GM12891 (cell line): Measurements from ENCODE around the gene SOAT1. TPM values are rescaled to one million over a fixed set of nuclear protein-coding genes. Genes with fewer than 3 reads are reported as not detected.
"Not testable (repeated sequence)": the region's sequence is repeated elsewhere in the genome, so short reads cannot be mapped to it uniquely, and the experiment has no call there.

Experiments
- DNase-seq: peaks from one replicate; pipeline ENCODE4 v3.0.0; 2011; ENCODE audit warnings: low spot score; ENCODE audit not compliant: insufficient read length
- FAIRE-seq: peaks from 2 replicates; lab custom pipeline; 2011; peaks lifted over from hg19 to GRCh38; lab: Jason Lieb, UNC
- PAX5 ChIP-seq: IDR thresholded peaks from 2 replicates; pipeline ENCODE4 v1.6.1; 2011; ENCODE audit warnings: low read length, moderate library complexity, mild to moderate bottlenecking; ENCODE audit not compliant: insufficient read depth, severe bottlenecking
- POLR2A ChIP-seq: IDR thresholded peaks from 2 replicates; pipeline ENCODE4 v1.6.1; 2011; ENCODE audit warnings: low read depth, low read length, control low read depth
- POLR2AphosphoS5 ChIP-seq: IDR thresholded peaks from 2 replicates; pipeline ENCODE4 v1.6.1; 2011; ENCODE audit warnings: low read depth, low read length, control low read depth
- POU2F2 ChIP-seq: IDR thresholded peaks from 2 replicates; pipeline ENCODE4 v1.6.1; 2011; ENCODE audit warnings: low read depth, mild to moderate bottlenecking, control low read depth, low read length, moderate library complexity
- SPI1 ChIP-seq: IDR thresholded peaks from 2 replicates; pipeline ENCODE4 v1.6.1; 2011; ENCODE audit warnings: low read depth, low read length, control low read depth
- TAF1 ChIP-seq: IDR thresholded peaks from 2 replicates; pipeline ENCODE4 v1.6.1; 2011; ENCODE audit warnings: low read depth, low read length, control low read depth
- polyA plus RNA-seq: library from polyadenylated mRNA; unstranded; fragments of >200 nt; gene quantifications from one replicate; pipeline ENCODE4 v1.2.1, GENCODE V29; 2012; ENCODE audit warnings: low read depth, missing spikeins, inconsistent platforms; ENCODE audit not compliant: missing spikeins

Gene SOAT1
- polyA plus RNA-seq: 7.6 TPM

DNA sequence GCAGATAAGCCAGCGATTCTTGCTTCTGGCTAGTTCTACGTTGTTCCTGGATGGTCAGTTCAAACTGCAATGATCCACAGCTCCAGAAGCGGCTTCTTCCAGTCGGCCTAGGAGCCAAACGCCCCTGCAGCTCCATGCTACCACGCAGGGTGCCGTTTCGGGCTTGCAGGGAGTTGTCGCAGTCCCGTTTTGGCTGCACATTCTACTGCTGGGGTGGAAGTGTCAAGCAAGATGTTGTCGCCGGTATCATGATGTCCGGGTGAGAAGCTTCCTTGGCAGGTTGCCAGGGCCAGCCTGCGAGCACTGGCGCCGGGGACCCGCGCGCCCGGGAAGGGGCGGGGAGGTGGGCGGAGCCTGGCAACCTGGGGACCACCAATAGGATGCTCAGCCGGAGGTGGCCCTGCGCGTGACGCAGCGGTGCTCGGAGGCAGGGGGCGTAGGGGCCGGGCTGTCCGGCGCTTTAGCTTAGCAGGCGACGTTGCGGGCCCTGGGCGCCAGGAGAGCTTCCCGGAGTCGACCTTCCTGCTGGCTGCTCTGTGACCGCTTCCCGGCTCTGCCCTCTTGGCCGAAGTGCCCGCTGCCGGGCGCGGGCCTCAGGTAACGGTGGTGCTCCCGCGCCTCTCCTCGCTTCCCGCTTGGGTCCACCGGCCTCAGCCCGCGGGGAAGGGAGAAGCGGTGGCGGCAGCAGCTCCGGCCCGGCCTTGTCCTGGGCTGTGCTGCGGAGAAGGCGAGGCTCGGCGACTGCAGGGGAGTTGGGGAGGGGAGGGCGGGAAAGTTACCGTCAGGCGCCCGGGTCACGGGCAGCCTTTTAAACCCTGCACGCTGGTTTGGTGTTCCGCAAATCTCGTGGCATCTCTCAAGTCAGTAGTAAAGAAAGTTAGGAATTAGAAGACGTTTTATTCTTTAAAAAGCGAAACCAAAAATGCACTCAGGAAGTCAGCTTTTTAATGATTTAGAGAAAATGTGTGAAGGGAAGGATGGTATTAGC lies at the start of gene SOAT1:
Gene SOAT1 (plus strand): TSS at position 458 of the 988 bp plus-strand sequence. CDS start 8,888 bp downstream, outside the sequence.
- TF ChIP-seq POLR2A (0 out of 2 replicates have a peak, but pooled peaks have one; percentile 53), POU2F2 (no peak), TAF1 (no peak), SPI1 (no peak), POLR2AphosphoS5 (peak; percentile 28; the same call in 1 of the 2 replicates)
- FAIRE-seq (peak; percentile 77), DNase-seq (peak; percentile 87)

DNA sequence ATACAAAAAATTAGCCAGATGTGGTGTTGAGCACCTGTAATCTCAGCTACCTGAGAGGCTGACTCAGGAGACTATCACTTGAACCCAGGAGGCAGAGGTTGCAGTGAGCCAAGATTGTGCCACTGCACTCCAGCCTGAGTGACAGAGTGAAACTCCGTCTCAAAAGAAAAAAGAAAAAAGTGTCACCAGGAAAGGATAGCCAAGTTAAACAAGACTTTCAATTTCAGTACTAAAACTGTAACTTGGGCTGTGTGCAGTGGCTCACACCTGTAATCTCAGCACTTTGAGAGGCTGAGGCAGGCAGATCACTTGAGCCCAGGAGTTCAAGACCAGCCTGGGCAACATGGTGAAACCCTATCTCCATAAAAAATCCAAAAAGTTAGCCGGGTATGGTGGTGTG lies 48.2 kb upstream of the SOAT1 start:
- FAIRE-seq, DNase-seq: not testable (repeated sequence)

- DNase-seq (no peak), FAIRE-seq (no peak)
- TF ChIP-seq POLR2A: no peak
- no peak for TF ChIP-seq SPI1
These were observed 45.7 kb upstream of the SOAT1 start for GRCh38 chr1:179247923-179248322.

DNA sequence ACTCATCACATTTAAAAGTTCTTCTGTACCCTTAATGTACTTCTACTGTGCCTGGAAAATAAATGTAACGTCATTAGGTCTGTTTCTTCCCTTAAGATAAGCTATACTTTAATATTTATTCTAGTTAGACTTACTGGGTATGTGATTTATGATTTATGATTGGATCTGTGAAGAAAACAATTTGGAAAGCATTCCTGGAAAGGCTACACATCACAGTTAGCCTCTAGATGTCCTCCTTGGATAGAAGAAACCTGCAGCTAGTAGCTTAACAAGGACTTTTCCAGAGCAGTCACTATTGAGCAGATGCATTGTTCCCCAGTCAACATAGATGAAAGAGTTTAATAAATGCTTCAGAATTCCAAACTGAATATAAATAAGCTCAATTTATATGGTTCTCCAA lies 41.9 kb upstream of the SOAT1 start:
- TF ChIP-seq SPI1: no peak
- TF ChIP-seq TAF1: no peak
- no peak for TF ChIP-seq POU2F2
- no peak for TF ChIP-seq POLR2A
- no peak for TF ChIP-seq POLR2AphosphoS5
- TF ChIP-seq PAX5: no peak
- no peak for DNase-seq
- FAIRE-seq: no peak

DNA sequence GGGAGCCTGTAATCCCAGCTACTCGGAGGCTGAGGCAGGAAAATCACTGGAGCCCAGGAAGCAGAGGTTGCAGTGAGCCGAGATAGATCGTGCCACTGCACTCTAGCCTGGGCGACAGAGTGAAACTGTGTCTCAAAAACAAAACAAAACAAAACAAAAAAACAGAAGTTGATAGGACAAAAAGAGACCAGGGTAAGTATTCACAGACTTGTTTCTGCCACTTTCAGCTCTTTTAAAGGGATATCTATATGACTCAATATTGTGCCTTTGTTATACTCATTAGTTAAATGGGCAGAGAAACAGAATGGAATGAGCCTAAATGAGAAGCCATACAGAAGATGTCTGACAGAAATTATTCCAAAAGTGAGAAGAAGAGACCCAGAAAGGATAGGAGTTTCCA lies 41.0 kb upstream of the SOAT1 start:
- TF ChIP-seq POLR2A (no peak), TAF1 (no peak), POU2F2 (no peak), PAX5 (no peak), SPI1 (no peak), POLR2AphosphoS5 (no peak)
- no peak for DNase-seq
- FAIRE-seq: no peak

GRCh38 chr1:179253286-179253972 lies 40.2 kb upstream of the SOAT1 start:
- TF ChIP-seq TAF1 (no peak), POLR2A (no peak), POU2F2 (no peak), POLR2AphosphoS5 (no peak), SPI1 (no peak), PAX5 (no peak)
- DNase-seq: no peak
- FAIRE-seq: no peak

GRCh38 chr1:179262183-179262582 lies 31.4 kb upstream of the SOAT1 start:
- no peak for TF ChIP-seq TAF1
- TF ChIP-seq SPI1: no peak
- TF ChIP-seq POLR2AphosphoS5: no peak
- no peak for TF ChIP-seq POU2F2
- DNase-seq: no peak
- no peak for FAIRE-seq

DNA sequence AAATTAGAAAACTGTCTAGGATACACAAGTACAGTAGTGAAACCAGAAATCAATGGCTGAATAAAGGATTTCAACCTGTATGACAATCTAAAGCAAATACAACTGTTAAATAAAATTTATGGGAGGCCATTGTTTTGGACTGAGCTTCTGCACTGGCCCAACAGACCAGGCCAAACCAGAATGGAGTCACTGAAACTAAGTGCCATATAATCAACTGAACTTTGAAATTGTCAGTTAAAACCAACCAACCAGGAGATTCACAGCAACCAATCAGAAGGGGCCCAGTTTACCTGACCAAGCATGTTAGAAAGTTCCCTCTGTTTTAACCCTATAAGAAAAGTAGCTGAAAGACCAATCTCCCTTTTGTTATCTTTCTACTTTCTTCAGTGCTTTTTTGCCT lies 30.5 kb upstream of the SOAT1 start:
- no peak for TF ChIP-seq POU2F2
- TF ChIP-seq TAF1: no peak
- no peak for TF ChIP-seq PAX5
- no peak for TF ChIP-seq SPI1
- no peak for TF ChIP-seq POLR2A
- no peak for TF ChIP-seq POLR2AphosphoS5
- DNase-seq (no peak), FAIRE-seq (no peak)

DNA sequence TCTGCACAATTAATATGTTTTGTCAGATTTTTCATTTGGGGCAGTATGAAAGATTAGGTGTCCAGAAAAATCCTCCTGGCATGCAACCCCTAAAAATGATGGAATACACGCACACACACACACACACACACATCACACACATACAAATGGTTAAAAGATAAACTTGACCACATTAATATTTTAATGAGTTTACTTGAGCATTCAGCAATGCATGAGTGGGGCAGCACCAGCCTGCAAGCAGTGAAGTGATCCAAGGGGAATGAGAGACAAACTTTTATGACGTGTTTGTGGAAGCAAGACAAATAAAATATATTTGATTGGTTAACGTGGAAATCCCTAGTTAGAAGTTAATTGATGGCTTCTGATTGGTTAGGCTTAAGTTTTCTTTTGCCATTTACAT lies 29.1 kb upstream of the SOAT1 start:
- FAIRE-seq (no peak), DNase-seq (no peak)
- no peak for TF ChIP-seq PAX5
- no peak for TF ChIP-seq SPI1
- no peak for TF ChIP-seq POU2F2
- TF ChIP-seq POLR2AphosphoS5: no peak
- TF ChIP-seq TAF1: no peak
- no peak for TF ChIP-seq POLR2A
